Measurements from ENCODE around the gene KLK8.
"Not testable (repeated sequence)": the region's sequence is repeated elsewhere in the genome, so short reads cannot be mapped to it uniquely, and the experiment has no call there.

The KLK8 gene

DNA sequence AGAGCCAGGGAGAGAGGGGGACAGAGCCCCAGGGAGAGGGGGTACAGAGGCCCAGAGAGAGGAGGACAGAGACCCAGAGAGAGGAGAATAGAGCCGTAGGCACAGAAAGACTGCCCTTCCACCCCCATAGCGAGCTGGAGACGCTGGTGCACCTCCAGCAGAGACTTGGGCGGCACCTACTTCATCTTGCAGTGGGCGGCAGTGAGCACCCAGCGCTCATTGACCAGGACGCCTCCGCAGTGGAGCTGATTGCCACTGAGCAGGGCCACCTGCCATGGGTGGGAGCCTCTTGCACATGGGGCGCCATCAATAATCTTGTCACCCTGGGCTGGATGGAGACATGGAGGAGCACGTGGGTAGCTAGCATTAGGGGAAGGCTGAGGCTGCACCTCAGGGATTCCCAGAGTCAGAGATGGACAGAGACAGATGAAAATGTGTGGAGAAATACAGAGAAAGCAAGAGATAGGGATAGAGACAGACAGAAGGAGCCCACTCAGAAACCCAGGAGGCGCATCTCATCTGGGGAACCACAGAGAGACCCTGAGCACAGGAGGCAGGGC lies 19.7 kb downstream of the KLK8 start:
- DNase-seq: no peak

DNA sequence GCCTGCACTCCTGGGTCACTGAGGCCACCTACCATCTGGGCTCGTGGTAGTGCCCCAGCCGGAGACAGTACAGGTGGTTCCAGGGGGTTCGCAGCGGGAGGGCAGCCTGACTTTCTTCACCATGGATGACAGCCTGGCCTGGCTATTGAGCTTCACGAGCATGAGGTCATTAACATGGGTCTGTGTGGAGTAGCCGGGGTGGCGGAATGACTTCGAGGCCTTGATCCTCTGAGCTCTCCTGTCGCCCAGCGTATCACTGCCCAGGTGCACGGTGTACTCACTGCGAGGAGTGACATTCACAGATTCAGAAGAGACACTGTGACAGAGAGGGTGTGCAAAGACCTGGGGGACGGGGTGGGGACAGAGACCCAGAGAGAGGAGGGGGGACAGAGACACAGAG lies 21.2 kb downstream of the KLK8 start:
- no peak for DNase-seq

DNA sequence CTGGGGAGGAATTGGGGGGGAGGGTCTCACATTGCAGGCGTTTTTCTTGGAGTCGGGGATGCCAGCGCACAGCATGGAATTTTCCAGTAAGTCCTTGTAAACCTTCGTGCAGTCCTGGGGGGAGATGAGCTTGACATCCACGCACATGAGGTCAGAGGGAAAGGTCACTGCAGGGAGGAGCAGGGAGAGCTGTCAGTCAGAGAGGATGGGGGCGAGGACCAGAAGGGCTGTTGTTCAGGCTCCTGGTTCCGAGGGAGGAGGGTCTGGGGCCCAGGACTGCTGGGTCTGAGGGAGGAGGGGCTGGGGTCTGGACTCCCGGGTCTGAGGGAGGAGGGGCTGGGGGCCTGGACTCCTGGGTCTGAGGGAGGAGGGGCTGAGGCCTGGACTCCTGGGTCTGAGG lies 21.6 kb downstream of the KLK8 start:
- no peak for DNase-seq

DNA sequence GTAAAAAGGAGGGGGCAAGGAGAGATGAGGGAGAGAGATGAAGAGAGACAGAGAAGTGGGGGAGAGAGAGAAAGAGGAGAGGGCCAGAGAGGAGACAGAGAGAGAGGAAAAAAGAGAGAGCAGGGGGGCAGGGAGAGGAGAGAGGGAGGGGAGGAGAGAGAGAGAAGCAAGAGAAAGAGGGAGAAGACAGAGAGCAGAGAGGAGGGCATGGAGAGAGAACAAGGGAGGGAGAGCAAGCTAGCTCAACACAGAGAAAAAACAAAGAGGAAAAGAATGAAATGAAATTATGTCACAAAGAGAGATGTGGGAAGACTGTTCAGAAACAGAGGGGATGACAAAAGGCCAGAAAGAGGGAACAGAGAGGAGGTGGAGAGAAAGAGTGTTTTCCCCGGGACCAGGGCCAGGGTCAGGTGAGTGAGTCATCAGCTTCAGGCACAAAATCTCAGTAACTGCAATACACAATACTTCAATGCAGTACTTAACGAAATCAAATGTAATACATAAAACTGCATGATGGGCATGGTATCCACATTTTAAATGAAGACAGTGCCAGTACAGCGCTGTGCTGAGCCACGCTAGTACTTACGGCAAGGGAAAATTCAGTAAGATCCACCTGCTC lies 22.5 kb downstream of the KLK8 start:
- DNase-seq: no peak

DNA sequence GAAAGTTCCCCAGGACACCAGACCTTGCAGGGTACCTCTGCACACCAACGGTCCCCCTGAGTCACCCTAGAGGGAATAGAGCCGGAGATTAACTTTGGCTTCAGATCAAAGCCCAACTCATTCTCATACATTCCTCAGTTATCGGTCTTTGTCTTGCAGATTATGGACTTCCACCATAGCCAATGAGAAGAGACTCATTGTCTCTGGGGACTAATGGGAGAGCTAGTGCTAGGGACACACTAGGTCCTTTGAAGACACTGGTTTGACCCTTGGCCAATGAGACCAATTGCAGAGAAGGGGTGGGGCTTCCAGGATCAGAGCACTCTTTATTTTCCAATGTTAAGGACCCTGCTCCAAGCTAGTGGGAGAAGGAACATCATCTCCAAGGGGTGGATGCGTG lies 23.8 kb downstream of the KLK8 start:
- DNase-seq: no peak

DNA sequence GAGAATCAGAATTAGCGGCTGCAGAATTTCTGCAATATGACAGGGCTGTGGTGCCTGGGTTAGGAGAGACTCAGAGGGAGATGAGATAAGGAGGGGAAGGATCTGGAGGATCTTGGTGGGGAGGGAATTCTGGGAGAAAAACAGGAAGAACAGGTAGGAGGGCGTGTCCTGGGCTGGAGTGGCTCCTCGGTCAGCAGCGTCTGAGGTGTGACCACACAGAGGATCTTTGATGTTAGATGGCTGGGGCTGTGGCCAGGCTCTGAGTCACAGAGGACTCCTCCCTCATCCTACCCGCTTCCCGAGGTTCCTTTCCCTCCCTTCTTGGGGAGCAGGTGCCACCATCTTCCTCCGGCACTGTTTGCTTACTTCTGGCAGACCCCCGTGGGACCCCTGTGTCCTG lies 25.6 kb downstream of the KLK8 start:
- no peak for DNase-seq

DNA sequence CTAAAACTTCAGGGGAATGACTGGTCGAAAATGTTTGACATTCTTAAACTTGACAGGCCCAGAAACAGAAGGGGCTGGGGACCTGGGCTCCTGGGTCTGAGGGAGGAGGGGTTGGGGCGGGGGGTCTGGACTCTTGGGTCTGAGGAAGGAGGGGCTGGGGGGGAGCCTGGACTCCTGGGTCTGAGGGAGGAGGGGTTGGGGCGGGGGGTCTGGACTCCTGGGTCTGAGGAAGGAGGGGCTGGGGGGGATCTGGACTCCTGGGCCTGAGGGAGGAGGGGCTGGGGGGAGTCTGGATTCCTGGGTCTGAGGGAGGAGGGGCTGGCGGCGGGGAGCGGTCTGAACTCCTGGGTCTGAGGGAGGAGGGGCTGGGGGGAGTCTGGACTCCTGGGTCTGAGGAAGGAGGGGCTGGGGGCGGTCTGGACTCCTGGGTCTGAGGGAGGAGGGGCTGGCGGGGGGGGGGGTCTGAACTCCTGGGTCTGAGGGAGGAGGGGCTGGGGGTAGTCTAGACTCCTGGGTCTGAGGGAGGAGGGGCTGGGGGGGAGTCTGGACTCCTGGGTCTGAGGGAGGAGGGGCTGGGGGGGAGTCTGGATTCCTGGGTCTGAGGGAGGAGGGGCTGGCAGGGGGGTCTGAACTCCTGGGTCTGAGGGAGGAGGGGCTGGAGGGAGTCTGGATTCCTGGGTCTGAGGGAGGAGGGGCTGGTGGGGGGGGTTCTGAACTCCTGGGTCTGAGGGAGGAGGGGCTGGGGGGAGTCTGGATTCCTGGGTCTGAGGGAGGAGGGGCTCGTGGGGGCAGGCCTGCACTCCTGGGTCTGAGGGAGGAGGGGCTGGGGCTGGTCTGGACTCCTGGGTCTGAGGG lies 26.5 kb downstream of the KLK8 start:
- no peak for DNase-seq

DNA sequence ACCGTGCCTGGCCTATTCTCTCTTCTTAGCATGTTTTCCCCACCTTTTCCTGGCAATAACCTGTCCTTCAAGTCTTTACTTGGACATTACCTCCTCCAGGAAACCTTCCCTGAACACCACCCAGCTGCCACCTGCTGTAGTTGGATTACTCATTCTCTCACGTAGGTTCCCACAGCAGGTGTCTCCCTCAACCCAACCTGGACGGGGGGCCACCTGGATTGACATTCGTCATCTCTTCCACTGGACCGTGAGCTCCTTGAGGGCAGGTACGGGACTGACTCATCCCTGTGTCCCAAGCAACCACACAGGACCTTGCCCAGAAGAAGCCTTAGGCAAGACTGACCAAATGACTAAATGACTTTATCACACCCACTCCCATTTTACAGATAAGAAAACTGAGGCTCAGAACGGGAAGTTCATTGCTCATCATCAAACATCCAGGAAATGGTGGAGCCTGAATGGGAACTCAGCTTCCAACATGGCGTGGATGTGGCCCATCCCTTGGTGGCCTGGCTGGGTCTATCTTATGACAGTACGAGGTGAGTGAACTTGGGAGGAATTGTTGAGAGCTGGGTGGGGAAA lies 28.5 kb downstream of the KLK8 start:
- DNase-seq: no peak

DNA sequence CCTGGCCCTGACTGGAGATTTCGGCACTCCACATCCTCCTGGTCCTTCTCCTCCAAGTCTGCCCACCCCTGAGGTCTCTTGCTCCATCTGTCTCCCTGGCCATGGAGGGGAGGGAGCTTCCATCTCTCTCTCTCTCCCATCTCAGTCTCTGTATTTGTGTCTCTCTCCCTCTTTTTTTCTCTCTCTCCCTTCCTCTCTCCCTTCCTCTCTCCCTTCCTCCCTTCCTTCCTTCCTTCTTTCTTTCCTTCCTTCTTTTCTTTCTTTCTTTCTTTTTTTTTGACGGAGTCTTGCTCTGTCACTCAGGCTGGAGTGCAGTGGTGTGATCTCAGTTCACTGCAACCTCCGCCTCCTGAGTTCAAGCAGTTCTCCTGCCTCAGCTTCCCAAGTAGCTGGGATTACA lies 31.6 kb downstream of the KLK8 start:
- DNase-seq: not testable (repeated sequence)

DNA sequence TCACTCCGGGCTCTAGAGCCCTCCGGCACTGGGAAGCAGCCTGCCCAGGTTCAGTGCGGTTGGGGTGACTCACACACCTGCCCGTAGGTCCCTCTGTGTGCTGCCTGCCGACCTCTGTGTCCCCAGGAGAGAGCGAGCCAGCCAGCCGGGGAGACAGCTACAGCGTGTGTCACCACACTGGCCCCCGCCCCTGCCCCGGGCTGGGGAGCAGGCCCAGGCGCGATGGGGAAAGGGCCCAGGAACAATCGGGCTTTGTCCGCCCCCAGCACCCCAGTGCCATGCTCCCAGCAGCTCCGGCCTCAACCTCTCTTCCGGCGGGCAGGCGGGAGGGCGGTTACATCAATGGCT lies 32.0 kb downstream of the KLK8 start, which contains the start of gene KLK6:
KLK6 (minus strand) TSS at position 179 of the 348 bp plus-strand sequence. CDS start 1,487 bp downstream, outside the sequence.
- no peak for DNase-seq

DNA sequence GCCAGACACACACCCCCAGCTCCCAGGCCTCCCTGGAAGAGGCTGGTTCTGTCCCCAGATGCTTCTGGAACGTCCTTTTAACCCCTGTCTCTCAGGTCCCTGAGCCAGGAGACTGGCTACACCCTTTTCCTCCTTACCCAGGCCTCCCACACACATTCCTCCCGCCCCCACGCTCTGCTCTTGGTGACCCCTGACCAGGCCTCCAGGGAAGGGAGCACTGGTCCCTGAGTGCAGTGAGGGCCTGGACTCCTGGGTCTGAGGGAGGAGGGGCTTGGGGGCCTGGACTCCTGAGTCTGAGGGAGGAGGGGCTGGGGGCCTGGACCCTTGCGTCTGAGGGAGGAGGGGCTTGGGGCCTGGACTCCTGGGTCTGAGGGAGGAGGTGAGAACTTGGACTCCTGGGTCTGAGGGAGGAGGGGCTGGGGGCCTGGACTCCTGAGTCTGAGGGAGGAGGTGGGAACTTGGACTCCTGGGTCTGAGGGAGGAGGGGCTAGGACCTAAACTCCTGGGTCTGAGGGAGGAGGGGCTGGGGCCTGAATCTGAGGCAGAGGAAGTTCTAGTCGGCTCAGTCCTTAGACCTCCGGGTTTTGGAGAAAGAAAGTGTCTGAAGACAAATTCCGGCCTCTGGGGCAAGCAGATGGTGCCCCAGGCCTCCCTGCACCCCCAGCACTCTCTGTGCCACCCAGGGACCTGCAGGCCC lies 32.5 kb downstream of the KLK8 start:
- DNase-seq: no peak

DNA sequence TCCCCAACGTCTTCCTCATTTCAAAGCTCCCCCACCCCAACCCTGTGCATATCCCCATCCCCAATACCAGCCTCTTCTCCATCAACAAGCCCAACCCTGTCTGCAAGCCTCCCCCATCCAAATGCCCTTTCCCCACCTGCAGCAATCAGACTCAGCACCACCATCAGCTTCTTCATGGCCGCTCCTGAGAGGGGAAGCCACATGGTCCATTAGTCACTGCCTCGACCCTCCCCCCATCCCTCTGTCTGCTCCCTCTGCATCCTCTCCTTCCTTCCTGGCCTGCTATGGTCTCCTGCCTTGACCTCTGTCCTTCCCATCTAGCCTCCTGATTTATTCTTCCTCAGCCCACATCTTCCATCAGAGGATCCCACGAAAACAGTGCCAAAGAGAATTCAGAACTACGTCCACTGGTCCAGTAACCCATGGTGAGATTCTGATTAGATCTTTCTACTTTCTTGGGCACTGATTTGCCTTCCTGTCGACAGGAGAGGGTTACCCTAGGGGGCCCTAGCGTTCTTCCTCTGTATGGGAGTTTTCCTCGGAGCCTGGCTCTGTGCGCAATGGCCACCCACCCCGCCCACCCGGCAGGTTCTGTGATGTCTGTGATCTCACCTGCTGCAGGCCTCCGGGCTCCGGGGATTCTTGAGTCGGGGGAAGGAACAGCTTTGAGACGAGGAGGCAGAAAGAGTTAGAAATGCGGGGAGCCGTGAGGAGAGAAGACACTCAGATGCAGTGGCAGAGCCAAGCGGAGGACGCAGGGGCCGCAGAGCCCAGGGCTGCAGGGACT lies 33.3 kb downstream of the KLK8 start:
- DNase-seq: no peak

DNA sequence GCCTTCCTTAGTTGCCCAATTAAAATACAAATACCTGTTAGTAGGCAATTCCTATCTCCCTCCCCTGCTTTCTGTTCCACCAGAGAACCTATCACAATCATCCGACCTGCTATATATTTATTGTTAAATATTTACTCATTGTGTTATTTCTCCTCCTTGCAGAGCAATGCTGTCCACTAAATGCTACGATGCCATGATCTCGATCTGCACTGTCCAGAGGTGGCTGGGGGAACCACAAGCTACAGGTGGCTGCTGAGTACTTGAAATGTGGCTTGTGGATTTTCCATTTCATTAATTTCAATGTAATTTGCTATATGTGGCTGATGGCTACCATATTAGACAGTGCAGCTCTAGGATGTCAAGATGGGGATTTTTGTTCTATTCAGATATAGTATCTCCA lies 37.1 kb downstream of the KLK8 start:
- no peak for DNase-seq

DNA sequence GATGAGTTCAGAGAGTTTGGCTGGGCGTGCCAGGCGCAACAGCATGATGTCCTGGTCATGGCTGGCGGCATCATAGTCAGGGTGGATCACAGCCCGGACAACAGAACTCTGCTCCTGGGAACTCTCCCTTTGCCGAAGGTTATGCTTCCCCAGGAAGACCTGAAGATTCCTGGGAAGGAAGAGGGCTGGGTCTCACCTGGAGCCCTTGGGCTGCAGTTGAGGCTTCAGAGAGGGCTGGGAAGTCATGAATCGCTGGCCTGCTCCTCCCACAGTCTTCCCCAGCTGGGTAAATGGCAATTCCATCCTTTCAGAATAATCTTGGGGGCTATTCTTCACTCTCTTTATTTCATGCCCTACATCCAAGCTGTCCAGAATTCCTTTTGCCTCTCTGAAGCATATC lies 38.0 kb downstream of the KLK8 start:
- DNase-seq: no peak

DNA sequence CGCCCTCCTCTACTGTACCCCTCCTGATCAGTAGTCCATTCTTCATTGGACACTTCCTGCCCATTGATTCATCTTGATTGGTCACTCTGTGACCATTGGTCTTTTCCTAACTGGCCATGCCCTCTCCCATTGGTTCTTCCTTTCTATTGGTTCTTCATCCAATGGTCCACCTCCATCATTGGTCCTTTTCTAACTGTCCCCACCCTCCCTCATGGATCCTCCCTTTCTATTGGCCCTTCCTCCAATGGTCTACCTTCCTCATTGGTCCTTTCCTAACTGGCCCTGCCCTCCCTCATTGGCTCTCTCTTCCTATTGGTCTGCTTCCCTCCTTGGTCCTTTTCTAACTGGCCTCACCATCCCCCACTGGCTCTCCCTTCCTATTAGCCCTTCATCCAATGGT lies 39.2 kb downstream of the KLK8 start:
- no peak for DNase-seq

DNA sequence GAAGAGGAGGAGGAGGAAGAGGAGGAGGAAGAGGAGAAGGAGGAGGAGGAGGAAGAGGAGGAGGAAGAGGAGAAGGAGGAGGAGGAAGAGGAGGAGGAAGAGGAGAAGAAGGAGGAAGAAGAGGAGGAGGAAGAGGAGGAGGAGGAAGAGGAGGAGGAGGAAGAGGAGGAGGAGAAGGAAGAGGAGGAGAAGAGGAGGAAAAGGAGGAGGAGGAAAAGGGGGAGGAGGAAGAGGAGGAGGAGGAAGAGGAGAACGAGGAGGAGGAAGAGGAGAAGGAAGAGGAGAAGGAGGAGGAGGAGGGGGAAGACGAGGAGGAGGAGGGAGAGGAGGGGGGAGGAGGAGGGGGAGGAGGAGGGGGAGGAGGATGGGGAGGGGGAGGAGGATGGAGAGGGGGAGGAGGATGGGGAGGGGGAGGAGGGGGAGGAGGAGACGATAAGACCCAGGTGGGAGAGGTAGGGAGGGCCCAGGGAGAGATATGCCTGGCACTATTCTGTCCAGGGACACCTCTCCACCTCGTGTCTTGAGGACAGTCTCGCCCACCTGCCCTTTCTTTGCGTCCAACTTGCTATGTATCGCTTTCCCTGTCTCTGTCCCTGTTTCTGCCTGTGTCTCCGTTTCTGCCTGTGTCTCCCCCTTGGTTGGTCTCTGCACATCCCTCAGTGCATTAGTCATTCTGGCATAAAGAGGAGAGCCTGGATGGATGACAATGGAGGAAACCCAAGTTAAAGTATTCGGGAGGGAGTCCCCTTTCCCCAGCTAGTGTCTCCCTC lies 41.5 kb downstream of the KLK8 start:
- DNase-seq: no peak

DNA sequence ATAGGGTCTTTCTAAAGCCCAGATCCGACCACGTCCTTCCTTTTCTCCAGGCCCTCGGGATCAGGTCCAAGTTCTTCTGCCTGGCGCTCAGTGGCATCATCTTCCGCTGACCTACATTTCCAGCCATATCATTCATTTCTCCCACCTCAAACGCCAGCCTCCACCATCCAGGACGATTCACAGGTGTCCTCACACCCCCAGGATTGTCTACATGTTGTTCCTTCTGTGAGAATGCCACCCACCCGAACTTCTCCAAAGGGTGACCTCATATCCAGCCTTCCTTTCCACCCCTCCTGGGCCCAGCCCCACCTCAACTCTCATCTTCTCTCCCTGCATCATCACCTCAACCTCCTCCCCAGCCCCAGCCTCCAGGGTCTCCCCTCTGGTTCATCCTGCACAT lies 43.8 kb downstream of the KLK8 start:
- no peak for DNase-seq

DNA sequence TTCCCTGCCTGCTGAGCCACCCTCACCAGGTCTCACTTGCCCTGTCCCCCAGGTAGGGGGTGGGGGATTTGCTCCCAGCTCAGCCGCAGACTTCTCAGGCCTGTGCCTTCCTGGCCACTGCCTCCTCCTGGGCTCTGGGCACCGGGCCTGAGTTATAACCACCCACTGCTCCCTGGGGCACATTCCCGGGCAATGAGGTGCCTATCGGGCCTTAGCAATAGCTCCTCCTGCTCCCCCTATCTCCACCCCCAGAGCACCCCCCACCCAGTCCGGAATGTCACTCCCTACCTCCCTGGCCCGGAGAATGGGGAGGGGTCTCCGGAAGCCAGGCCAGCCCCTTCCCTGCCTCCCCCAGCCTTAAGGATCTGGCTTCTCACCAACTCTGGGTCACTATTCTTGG lies 48.5 kb downstream of the KLK8 start, which contains the start of gene KLK5:
KLK5 (minus strand) TSS at position 129 of the 400 bp plus-strand sequence. CDS start 381 bp downstream, outside the sequence.
- no peak for DNase-seq

DNA sequence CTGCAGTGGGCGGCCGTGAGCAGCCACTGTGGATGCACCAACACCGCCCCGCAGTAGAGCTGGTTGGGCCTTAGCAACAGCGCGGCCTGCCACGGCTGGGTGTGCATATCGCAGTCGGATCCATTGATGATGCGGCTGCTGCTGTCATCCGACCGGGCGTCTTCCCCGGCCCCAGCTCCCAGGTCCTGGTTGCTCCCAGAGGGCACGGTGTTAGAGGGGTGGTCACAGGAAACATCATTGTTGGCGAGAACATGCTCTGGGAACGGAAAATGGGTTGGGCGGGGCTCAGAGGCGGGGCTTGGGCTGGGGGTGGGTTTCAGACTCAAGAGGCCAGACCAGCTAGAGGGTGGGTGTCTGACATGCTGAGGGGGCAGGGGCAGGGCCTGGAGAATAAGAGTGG lies 51.5 kb downstream of the KLK8 start:
- DNase-seq: no peak

DNA sequence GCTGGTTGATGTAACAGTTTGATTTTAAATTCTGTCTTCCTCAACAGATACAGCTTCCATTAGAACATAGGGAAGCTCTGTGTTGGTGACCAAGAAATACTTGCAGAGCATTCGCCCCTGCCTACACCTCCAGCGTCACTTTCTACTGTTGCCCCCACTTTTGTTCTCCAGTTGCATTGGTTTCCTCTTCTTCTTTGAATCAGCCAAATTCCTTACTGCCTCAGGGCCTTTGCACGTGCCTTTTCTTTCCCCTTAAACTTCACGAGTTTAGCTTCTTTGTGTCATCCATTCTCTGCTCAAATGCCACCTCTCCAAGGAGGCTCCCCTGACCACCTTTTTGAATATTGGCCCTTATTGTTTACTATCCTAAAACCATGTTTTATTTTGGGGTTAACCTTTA lies 54.3 kb downstream of the KLK8 start:
- no peak for DNase-seq

All from retina (tissue), 1 donor.